GM12878 (cell line): ENCODE measurements around the gene WNT16. TPM values are rescaled to one million over a fixed set of nuclear protein-coding genes. Genes with fewer than 3 reads are reported as not detected.

Source experiments
- ATF7 ChIP-seq: fragments of 450-650 bp; IDR thresholded peaks from 2 replicates; pipeline ENCODE4 v1.6.1; 2016; ENCODE audit warnings: low read depth, mild to moderate bottlenecking
- BCL11A ChIP-seq: IDR thresholded peaks from 2 replicates; pipeline ENCODE4 v1.6.1; 2011; ENCODE audit warnings: low read depth, low read length
- CEBPZ ChIP-seq: fragments of 150-350 bp; IDR thresholded peaks from 2 replicates; pipeline ENCODE4 v1.6.1; 2016; ENCODE audit warnings: low read depth, low read length
- CREM ChIP-seq: IDR thresholded peaks from 2 replicates; pipeline ENCODE4 v1.6.1; 2014; ENCODE audit warnings: antibody characterized with exemption, low read depth
- EED ChIP-seq: sonication (generic); IDR thresholded peaks from 2 replicates; pipeline ENCODE4 v1.6.1; 2016; ENCODE audit warnings: antibody characterized with exemption, low read depth
- EP300 ChIP-seq, 2 experiments: fragments of 150-350 bp in 1 of 2; IDR thresholded peaks; 2 replicates each; pipeline ENCODE4 v1.6.1; 2011 to 2012; ENCODE audit warnings: low read depth in 2 of 2, low read length in 2 of 2, borderline replicate concordance in 1 of 2, improper control_type of control experiment in 1 of 2, inconsistent platforms in 1 of 2; ENCODE audit not compliant: control insufficient read depth in 1 of 2
- FOS ChIP-seq: IDR thresholded peaks from 3 replicates; pipeline ENCODE4 v1.6.1; 2011; ENCODE audit warnings: borderline replicate concordance; ENCODE audit not compliant: insufficient read length; ENCODE audit errors: extremely low read depth
- GABPA ChIP-seq: IDR thresholded peaks from 2 replicates; pipeline ENCODE4 v1.6.1; 2014; ENCODE audit warnings: antibody characterized with exemption, low read depth, mild to moderate bottlenecking, inconsistent platforms
- HDGF ChIP-seq: fragments of 450-650 bp; IDR thresholded peaks from 2 replicates; pipeline ENCODE4 v1.6.1; 2016; ENCODE audit warnings: antibody characterized with exemption
- NR2F1 ChIP-seq: fragments of 450-650 bp; conservative IDR thresholded peaks from 2 replicates; pipeline ENCODE4 v1.6.1; 2017; ENCODE audit warnings: mild to moderate bottlenecking
- POLR2AphosphoS5 ChIP-seq: IDR thresholded peaks from 2 replicates; pipeline ENCODE4 v1.6.1; 2011; ENCODE audit warnings: mild to moderate bottlenecking, low read length, inconsistent platforms
- POU2F2 ChIP-seq: IDR thresholded peaks from 3 replicates; pipeline ENCODE4 v1.6.1; 2011; ENCODE audit warnings: low read depth, mild to moderate bottlenecking, low read length, borderline replicate concordance
- RELA ChIP-seq: fragments of 450-650 bp; IDR thresholded peaks from 2 replicates; pipeline ENCODE4 v1.8.0; 2014; ENCODE audit warnings: borderline replicate concordance; ENCODE audit not compliant: partially characterized antibody
- RELB ChIP-seq: fragments of 450-650 bp; IDR thresholded peaks from 2 replicates; pipeline ENCODE4 v1.6.1; 2017; ENCODE audit warnings: low read depth, mild to moderate bottlenecking, moderate library complexity
- RFX5 ChIP-seq: IDR thresholded peaks from 2 replicates; pipeline ENCODE4 v1.6.1; 2011; ENCODE audit warnings: low read depth, low read length, improper control_type of control experiment
- TARDBP ChIP-seq: IDR thresholded peaks from 2 replicates; pipeline ENCODE4 v1.6.1; 2016; ENCODE audit warnings: borderline replicate concordance
- TCF12 ChIP-seq: IDR thresholded peaks from 2 replicates; pipeline ENCODE4 v1.6.1; 2011; ENCODE audit warnings: low read depth, mild to moderate bottlenecking, low read length
- ZNF622 ChIP-seq: fragments of 450-650 bp; IDR thresholded peaks from 2 replicates; pipeline ENCODE4 v1.6.1; 2017; ENCODE audit warnings: mild to moderate bottlenecking, inconsistent platforms
- polyA plus RNA-seq, 11 experiments: library from polyadenylated mRNA; depleted of rRNA in 4 of 11; unstranded in 6 of 11; stranded (reverse) in 5 of 11; fragments of >200 nt; fragmentation: Nextera tagmentation in 4 of 11; fragmentation: Illumina TruSeq in 1 of 11; extraction: Ambion mirVana in 4 of 11; extraction: Trizol in 1 of 11; gene quantifications; 1 replicate in 1 of 11; 2 replicates in 10 of 11; pipeline versions ENCODE4 v1.2.1 to v1.2.3, GENCODE V29; 2011 to 2016; ENCODE audit warnings: inconsistent platforms in 2 of 11, missing spikeins in 2 of 11, low read depth in 1 of 11
- total RNA-seq, 4 experiments: library from RNA; depleted of rRNA in 3 of 4; stranded (reverse); fragments of >200 nt in 3 of 4; fragmentation: Illumina TruSeq in 1 of 4; extraction: Trizol in 1 of 4; gene quantifications; 2 replicates each; pipeline versions ENCODE4 v1.2.1 to v1.2.3, GENCODE V29; 2013 to 2021
- TF ChIP-seq, protein P1 (sequence below): IDR thresholded peaks from 2 replicates; pipeline ENCODE4 v1.6.1; 2011; ENCODE audit warnings: low read depth, mild to moderate bottlenecking, low read length, moderate library complexity, borderline replicate concordance; ENCODE audit errors: extremely low read depth
- TF ChIP-seq, protein P2 (sequence below): fragments of 450-650 bp; conservative IDR thresholded peaks from 2 replicates; pipeline ENCODE4 v1.6.1; 2017; ENCODE audit warnings: mild to moderate bottlenecking, moderate library complexity
- TF ChIP-seq, protein P3 (sequence below): IDR thresholded peaks from 2 replicates; pipeline ENCODE4 v1.6.1; 2012; ENCODE audit warnings: low read depth, low read length, improper control_type of control experiment

Gene WNT16
- total and polyA plus RNA-seq, 10 of the 15 experiments (the other 5 are each of a cell fraction or from before 2014, with no cell fraction given) = 0.05 to 0.11 (median 0.06) TPM; not detected in 5

- TF ChIP-seq RFX5 = no peak
- peak; percentile 56 for TF ChIP-seq EED
- peak; percentile 86; the same call in 2 of the 3 replicates for TF ChIP-seq POU2F2
- no peak; the same call in 1 of the 2 replicates for TF ChIP-seq TARDBP
- TF ChIP-seq TCF12 = peak; percentile 93
- TF ChIP-seq GABPA = peak; percentile 30; the same call in 1 of the 2 replicates
- no peak for TF ChIP-seq CEBPZ
- TF ChIP-seq, protein P1, sequence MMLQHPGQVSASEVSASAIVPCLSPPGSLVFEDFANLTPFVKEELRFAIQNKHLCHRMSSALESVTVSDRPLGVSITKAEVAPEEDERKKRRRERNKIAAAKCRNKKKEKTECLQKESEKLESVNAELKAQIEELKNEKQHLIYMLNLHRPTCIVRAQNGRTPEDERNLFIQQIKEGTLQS = no peak
- TF ChIP-seq, protein P2, sequence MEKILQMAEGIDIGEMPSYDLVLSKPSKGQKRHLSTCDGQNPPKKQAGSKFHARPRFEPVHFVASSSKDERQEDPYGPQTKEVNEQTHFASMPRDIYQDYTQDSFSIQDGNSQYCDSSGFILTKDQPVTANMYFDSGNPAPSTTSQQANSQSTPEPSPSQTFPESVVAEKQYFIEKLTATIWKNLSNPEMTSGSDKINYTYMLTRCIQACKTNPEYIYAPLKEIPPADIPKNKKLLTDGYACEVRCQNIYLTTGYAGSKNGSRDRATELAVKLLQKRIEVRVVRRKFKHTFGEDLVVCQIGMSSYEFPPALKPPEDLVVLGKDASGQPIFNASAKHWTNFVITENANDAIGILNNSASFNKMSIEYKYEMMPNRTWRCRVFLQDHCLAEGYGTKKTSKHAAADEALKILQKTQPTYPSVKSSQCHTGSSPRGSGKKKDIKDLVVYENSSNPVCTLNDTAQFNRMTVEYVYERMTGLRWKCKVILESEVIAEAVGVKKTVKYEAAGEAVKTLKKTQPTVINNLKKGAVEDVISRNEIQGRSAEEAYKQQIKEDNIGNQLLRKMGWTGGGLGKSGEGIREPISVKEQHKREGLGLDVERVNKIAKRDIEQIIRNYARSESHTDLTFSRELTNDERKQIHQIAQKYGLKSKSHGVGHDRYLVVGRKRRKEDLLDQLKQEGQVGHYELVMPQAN = peak; percentile 39
- TF ChIP-seq BCL11A = peak; percentile 77; the same call in 1 of the 2 replicates
- TF ChIP-seq CREM = peak; percentile 61
- no peak for TF ChIP-seq HDGF
- TF ChIP-seq POLR2AphosphoS5 = peak; percentile 72; the same call in 1 of the 2 replicates
- TF ChIP-seq ZNF622 = no peak
- peak; percentile 87 to 94; a peak in 3 of 4 replicates for TF ChIP-seq EP300 (IDR thresholded peaks at IDR 0.05; ENCODE audit: borderline replicate concordance in 1 of 2, control insufficient read depth in 1 of 2, low read depth in 2 of 2, low read length in 2 of 2)
- TF ChIP-seq ATF7 = peak; percentile 90
- peak; percentile 88 for TF ChIP-seq RELA
- no peak for TF ChIP-seq FOS
- TF ChIP-seq RELB = peak; percentile 89
- TF ChIP-seq NR2F1 = no peak
- TF ChIP-seq, protein P3, sequence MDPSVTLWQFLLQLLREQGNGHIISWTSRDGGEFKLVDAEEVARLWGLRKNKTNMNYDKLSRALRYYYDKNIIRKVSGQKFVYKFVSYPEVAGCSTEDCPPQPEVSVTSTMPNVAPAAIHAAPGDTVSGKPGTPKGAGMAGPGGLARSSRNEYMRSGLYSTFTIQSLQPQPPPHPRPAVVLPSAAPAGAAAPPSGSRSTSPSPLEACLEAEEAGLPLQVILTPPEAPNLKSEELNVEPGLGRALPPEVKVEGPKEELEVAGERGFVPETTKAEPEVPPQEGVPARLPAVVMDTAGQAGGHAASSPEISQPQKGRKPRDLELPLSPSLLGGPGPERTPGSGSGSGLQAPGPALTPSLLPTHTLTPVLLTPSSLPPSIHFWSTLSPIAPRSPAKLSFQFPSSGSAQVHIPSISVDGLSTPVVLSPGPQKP = no peak
These were observed 57.0 kb downstream of the WNT16 start (continued) for GRCh38 chr7:121385800-121386179.
